ENCODE data around the gene ADSS1.

ADSS1 gene

GRCh38 chr14:104723651-104724406 lies at the start of gene ADSS1:
TSS of gene ADSS1 (plus strand) at chr14:104724229. CDS start at chr14:104724271, 42 bp downstream.
- peak; percentile 21 to 27 for DNase-seq (ENCODE audit: extremely low read depth in 1 of 2, low read depth in 1 of 2)

- no peak for DNase-seq (ENCODE audit: extremely low read depth in 1 of 2, low read depth in 1 of 2)
Measured at GRCh38 chr14:104675447-104675846, 48.6 kb upstream of the ADSS1 start.

- no peak for DNase-seq (ENCODE audit: extremely low read depth in 1 of 2, low read depth in 1 of 2)
Measured at GRCh38 chr14:104676130-104676693, 47.8 kb upstream of the ADSS1 start.

GRCh38 chr14:104676694-104677511 lies 47.1 kb upstream of the ADSS1 start:
- DNase-seq (ENCODE audit: extremely low read depth in 1 of 2, low read depth in 1 of 2), result peak; percentile 32 to 33

- peak; percentile 60 to 72 for DNase-seq (ENCODE audit: extremely low read depth in 1 of 2, low read depth in 1 of 2)
Measured at GRCh38 chr14:104677512-104678332, 46.3 kb upstream of the ADSS1 start.

- no peak for DNase-seq (ENCODE audit: extremely low read depth in 1 of 2, low read depth in 1 of 2)
Measured at GRCh38 chr14:104678346-104678745, 45.7 kb upstream of the ADSS1 start.

GRCh38 chr14:104678901-104679705 lies 44.9 kb upstream of the ADSS1 start:
- no peak for DNase-seq (ENCODE audit: extremely low read depth in 1 of 2, low read depth in 1 of 2)

- DNase-seq (ENCODE audit: extremely low read depth in 1 of 2, low read depth in 1 of 2), result no peak
Measured at GRCh38 chr14:104680056-104680805, 43.8 kb upstream of the ADSS1 start.

- DNase-seq (ENCODE audit: extremely low read depth in 1 of 2, low read depth in 1 of 2), result no peak
Measured at GRCh38 chr14:104680806-104681688, 43.0 kb upstream of the ADSS1 start.

GRCh38 chr14:104681689-104682074 lies 42.3 kb upstream of the ADSS1 start:
- DNase-seq (ENCODE audit: extremely low read depth in 1 of 2, low read depth in 1 of 2), result no peak

- no peak for DNase-seq (ENCODE audit: extremely low read depth in 1 of 2, low read depth in 1 of 2)
Measured at GRCh38 chr14:104682107-104682593, 41.9 kb upstream of the ADSS1 start.

GRCh38 chr14:104683653-104684448 lies 40.2 kb upstream of the ADSS1 start:
- no peak for DNase-seq (ENCODE audit: extremely low read depth in 1 of 2, low read depth in 1 of 2)

- DNase-seq (ENCODE audit: extremely low read depth in 1 of 2, low read depth in 1 of 2), result no peak
Measured at GRCh38 chr14:104684449-104684821, 39.6 kb upstream of the ADSS1 start.

- no peak for DNase-seq (ENCODE audit: extremely low read depth in 1 of 2, low read depth in 1 of 2)
Measured at GRCh38 chr14:104685216-104685997, 38.6 kb upstream of the ADSS1 start.

GRCh38 chr14:104685998-104686610 lies 37.9 kb upstream of the ADSS1 start:
- DNase-seq (ENCODE audit: extremely low read depth in 1 of 2, low read depth in 1 of 2), result no peak

Data from stimulated activated CD8-positive, alpha-beta memory T cell treated with anti-CD3 and anti-CD28 coated beads, Interleukin-7, amount 100 ng/mL, for 48 hours (primary cell).